C4-2B (cell line): Measurements from ENCODE around the gene ARHGAP42.

Source experiments
- ZFX ChIP-seq: fragments of 450-650 bp; IDR thresholded peaks from 2 replicates; pipeline ENCODE4 v1.6.1; 2017
- TF ChIP-seq, protein P1 (sequence below): fragments of 450-650 bp; conservative IDR thresholded peaks from 2 replicates; pipeline ENCODE4 v1.5.1; 2017; ENCODE audit warnings: mild to moderate bottlenecking

DNA sequence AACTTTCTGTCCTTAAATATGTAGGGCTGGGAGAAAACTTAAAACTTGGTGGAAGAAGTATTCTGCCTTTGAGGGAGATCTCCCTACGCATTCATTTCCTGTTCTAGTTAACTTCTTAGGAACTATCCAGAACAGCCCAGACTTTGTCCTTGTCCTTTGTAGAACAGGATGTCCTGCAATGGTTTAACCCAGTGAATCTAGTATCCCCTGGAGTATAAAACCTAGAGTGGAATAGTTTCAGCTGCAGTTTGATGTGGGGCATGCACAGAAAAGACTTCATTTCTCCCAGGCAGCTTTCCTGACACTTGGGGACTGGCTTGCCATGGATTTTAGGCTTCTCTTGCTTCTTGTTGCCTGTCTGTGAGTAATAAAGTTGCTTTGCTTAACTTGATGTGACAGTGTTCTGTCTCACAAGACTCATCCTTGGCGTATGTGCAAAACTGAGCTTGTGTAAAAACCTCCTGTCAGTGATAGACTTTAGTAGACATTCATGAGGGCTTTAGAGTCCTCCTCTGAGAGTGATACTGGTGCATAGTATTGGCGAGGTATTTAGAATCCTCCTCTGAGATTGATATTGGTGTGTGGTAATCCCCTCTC, 28.2 kb downstream of the ARHGAP42 start:
- TF ChIP-seq, protein P1, sequence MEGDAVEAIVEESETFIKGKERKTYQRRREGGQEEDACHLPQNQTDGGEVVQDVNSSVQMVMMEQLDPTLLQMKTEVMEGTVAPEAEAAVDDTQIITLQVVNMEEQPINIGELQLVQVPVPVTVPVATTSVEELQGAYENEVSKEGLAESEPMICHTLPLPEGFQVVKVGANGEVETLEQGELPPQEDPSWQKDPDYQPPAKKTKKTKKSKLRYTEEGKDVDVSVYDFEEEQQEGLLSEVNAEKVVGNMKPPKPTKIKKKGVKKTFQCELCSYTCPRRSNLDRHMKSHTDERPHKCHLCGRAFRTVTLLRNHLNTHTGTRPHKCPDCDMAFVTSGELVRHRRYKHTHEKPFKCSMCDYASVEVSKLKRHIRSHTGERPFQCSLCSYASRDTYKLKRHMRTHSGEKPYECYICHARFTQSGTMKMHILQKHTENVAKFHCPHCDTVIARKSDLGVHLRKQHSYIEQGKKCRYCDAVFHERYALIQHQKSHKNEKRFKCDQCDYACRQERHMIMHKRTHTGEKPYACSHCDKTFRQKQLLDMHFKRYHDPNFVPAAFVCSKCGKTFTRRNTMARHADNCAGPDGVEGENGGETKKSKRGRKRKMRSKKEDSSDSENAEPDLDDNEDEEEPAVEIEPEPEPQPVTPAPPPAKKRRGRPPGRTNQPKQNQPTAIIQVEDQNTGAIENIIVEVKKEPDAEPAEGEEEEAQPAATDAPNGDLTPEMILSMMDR: no peak
- no peak for TF ChIP-seq ZFX
